ENCODE measurements around the gene WIPI1.

GRCh38 chr17:68450801-68451200, 6.5 kb downstream of the WIPI1 start:
- TF ChIP-seq CTCF (conservative IDR thresholded peaks at IDR 0.05) (no peak), ZFX (IDR thresholded peaks at IDR 0.05) (no peak)

Data from C4-2B (cell line).